IMR-90 (cell line): Measurements from ENCODE around the gene RNU6-1. TPM values are rescaled to one million over a fixed set of nuclear protein-coding genes. Genes with fewer than 3 reads are reported as not detected.

Source experiments
- ATAC-seq: fragments of 200-7000 bp; cut with Tn5 transposase; 2 replicates; pipeline ENCODE4 v1.9.1; 2020; ENCODE audit warnings: low read depth, mild to moderate bottlenecking, moderate library complexity
- BruUV-seq: library from RNA; stranded (reverse); fragments of 400-500 nt; replicated peaks from 2 replicates; lab custom pipeline; 2021; lab: Mats Ljungman, UMichigan
- CTCF ChIA-PET: fragments of 300-600 bp; formaldehyde crosslinking; extraction: SDS; loops from one replicate; lab custom pipeline; 2021; ENCODE audit warnings: antibody characterized with exemption; lab: Yijun Ruan, JAX
- POLR2A ChIA-PET: fragments of 300-600 bp; sonication (Branson Sonifier 250); formaldehyde crosslinking; loops from one replicate; lab custom pipeline; 2022; ENCODE audit warnings: antibody characterized with exemption; ENCODE audit not compliant: unreplicated experiment; lab: Charles Lee
- DNase-seq: peaks from one replicate; pipeline ENCODE4 v3.0.0; 2013
- H2AFZ ChIP-seq: replicated peaks from 2 replicates; pipeline ENCODE3; 2013; ENCODE audit warnings: low read length, mild to moderate bottlenecking; ENCODE audit not compliant: poor library complexity
- H2AK5ac ChIP-seq: 2 replicates; pipeline ENCODE4 v1.6.1; 2013; ENCODE audit warnings: low read depth, low read length, inconsistent platforms
- H2AK9ac ChIP-seq: replicated peaks from 2 replicates; pipeline ENCODE3; 2013; ENCODE audit warnings: mild to moderate bottlenecking, low read depth, low read length, moderate library complexity; ENCODE audit not compliant: poor library complexity
- H2BK120ac ChIP-seq: 2 replicates; pipeline ENCODE4 v1.6.1; 2013; ENCODE audit warnings: low read depth, low read length, inconsistent platforms
- H2BK15ac ChIP-seq: 3 replicates; pipeline ENCODE4 v1.6.1; 2013; ENCODE audit warnings: low read depth, low read length, inconsistent platforms
- H2BK20ac ChIP-seq: 2 replicates; pipeline ENCODE4 v1.6.1; 2013; ENCODE audit warnings: low read depth, mild to moderate bottlenecking, inconsistent platforms, low read length, moderate library complexity
- H2BK5ac ChIP-seq: 2 replicates; pipeline ENCODE4 v1.6.1; 2013; ENCODE audit warnings: mild to moderate bottlenecking, low read depth, low read length, inconsistent platforms; ENCODE audit not compliant: poor library complexity, severe bottlenecking
- H3K14ac ChIP-seq: replicated peaks from 2 replicates; pipeline ENCODE4 v1.6.1; 2013; ENCODE audit warnings: low read depth, low read length, inconsistent platforms
- H3K18ac ChIP-seq: 2 replicates; pipeline ENCODE4 v1.6.1; 2013; ENCODE audit warnings: low read depth, low read length, control low read depth
- H3K23ac ChIP-seq: 2 replicates; pipeline ENCODE4 v1.6.1; 2013; ENCODE audit warnings: low read depth, low read length, inconsistent platforms
- H3K27ac ChIP-seq: 2 replicates; pipeline ENCODE4 v1.5.1; 2013; ENCODE audit warnings: mild to moderate bottlenecking, control low read depth, low read length; ENCODE audit not compliant: insufficient read depth
- H3K27me3 ChIP-seq: 2 replicates; pipeline ENCODE4 v1.6.1; 2013; ENCODE audit warnings: low read length; ENCODE audit not compliant: control insufficient read depth, insufficient read depth
- H3K36me3 ChIP-seq: 2 replicates; pipeline ENCODE4 v1.6.1; 2013; ENCODE audit warnings: low read length, mixed read lengths; ENCODE audit not compliant: control insufficient read depth, insufficient read depth
- H3K4ac ChIP-seq: 2 replicates; pipeline ENCODE4 v1.6.1; 2013; ENCODE audit warnings: low read depth, low read length, inconsistent platforms
- H3K4me1 ChIP-seq: 2 replicates; pipeline ENCODE4 v1.6.1; 2013; ENCODE audit warnings: low read length, mixed read lengths; ENCODE audit not compliant: control insufficient read depth, insufficient read depth
- H3K4me2 ChIP-seq: 2 replicates; pipeline ENCODE4 v1.6.1; 2013; ENCODE audit warnings: low read depth, mild to moderate bottlenecking, control low read depth, low read length, moderate library complexity
- H3K4me3 ChIP-seq: 2 replicates; pipeline ENCODE4 v1.5.1; 2013; ENCODE audit warnings: low read depth, mild to moderate bottlenecking, control low read depth, low read length, moderate library complexity; ENCODE audit not compliant: insufficient read depth
- H3K56ac ChIP-seq: 2 replicates; pipeline ENCODE4 v1.6.1; 2013; ENCODE audit warnings: low read length, inconsistent platforms; ENCODE audit not compliant: insufficient read depth; ENCODE audit errors: extremely low read depth
- H3K79me1 ChIP-seq, 2 experiments: 2 replicates each; pipeline ENCODE4 v1.6.1; 2013; ENCODE audit warnings: low read length in 2 of 2, inconsistent platforms in 1 of 2, low read depth in 1 of 2
- H3K9ac ChIP-seq: 2 replicates; pipeline ENCODE4 v1.6.1; 2013; ENCODE audit warnings: low read depth, low read length, control low read depth
- H3K9me1 ChIP-seq: 2 replicates; pipeline ENCODE4 v1.6.1; 2013; ENCODE audit warnings: low read length, inconsistent platforms; ENCODE audit not compliant: insufficient read depth
- H3K9me3 ChIP-seq: 2 replicates; pipeline ENCODE4 v1.6.1; 2013; ENCODE audit warnings: low read length; ENCODE audit not compliant: control insufficient read depth, insufficient read depth
- H4K20me1 ChIP-seq: 2 replicates; pipeline ENCODE4 v1.6.1; 2013; ENCODE audit warnings: low read length, inconsistent platforms; ENCODE audit not compliant: insufficient read depth
- H4K5ac ChIP-seq: 2 replicates; pipeline ENCODE4 v1.6.1; 2013; ENCODE audit warnings: mild to moderate bottlenecking, low read depth, low read length, control low read depth
- H4K8ac ChIP-seq, 2 experiments: 2 replicates each; pipeline ENCODE4 v1.6.1; 2013; ENCODE audit warnings: low read depth in 2 of 2, low read length in 2 of 2, control low read depth in 1 of 2, inconsistent platforms in 1 of 2
- H4K91ac ChIP-seq: 2 replicates; pipeline ENCODE4 v1.6.1; 2013; ENCODE audit warnings: low read depth, low read length, inconsistent platforms; ENCODE audit not compliant: insufficient read depth
- BHLHE40 ChIP-seq: fragments of 150-350 bp; IDR thresholded peaks from 2 replicates; pipeline ENCODE4 v1.6.1; 2016; ENCODE audit warnings: mild to moderate bottlenecking, low read depth, low read length
- ELK1 ChIP-seq: fragments of 150-350 bp; IDR thresholded peaks from 2 replicates; pipeline ENCODE4 v1.6.1; 2016; ENCODE audit warnings: low read depth, mild to moderate bottlenecking, low read length, moderate library complexity, borderline replicate concordance
- FOS ChIP-seq: fragments of 150-350 bp; IDR thresholded peaks from 2 replicates; pipeline ENCODE4 v1.6.1; 2016; ENCODE audit warnings: low read depth, low read length
- NFE2L2 ChIP-seq: fragments of 150-350 bp; IDR thresholded peaks from 2 replicates; pipeline ENCODE4 v1.6.1; 2016; ENCODE audit warnings: low read depth, mild to moderate bottlenecking, low read length
- POLR2A ChIP-seq: IDR thresholded peaks from 2 replicates; pipeline ENCODE4 v1.6.1; 2012; ENCODE audit warnings: mild to moderate bottlenecking, low read depth, low read length
- RAD21 ChIP-seq: IDR thresholded peaks from 2 replicates; pipeline ENCODE4 v1.6.1; 2012; ENCODE audit warnings: low read length, improper control_type of control experiment
- SMC3 ChIP-seq: fragments of 150-350 bp; IDR thresholded peaks from 2 replicates; pipeline ENCODE4 v1.6.1; 2016; ENCODE audit warnings: low read depth, mild to moderate bottlenecking, antibody characterized with exemption, low read length, moderate library complexity
- USF2 ChIP-seq: fragments of 150-350 bp; IDR thresholded peaks from 2 replicates; pipeline ENCODE4 v1.6.1; 2017; ENCODE audit warnings: mild to moderate bottlenecking, antibody characterized with exemption, low read length, low read depth
- WGBS, 2 experiments: methylation state at CpG; one replicate each; pipeline versions ENCODE4 v1.1.5 to v1.1.7; 2013; ENCODE audit warnings: missing lambda C conversion rate in 2 of 2; ENCODE audit not compliant: insufficient read length in 1 of 2; ENCODE audit errors: extremely low coverage in 2 of 2; 5-methylcytosine and 5-hydroxymethylcytosine counted together
- dilution Hi-C: fragments of 300-500 bp; cut with HindIII; formaldehyde crosslinking; loops from one replicate; pipeline ENCODE4 v1.14.3; 2018; ENCODE audit warnings: low sequenced_read_pairs; ENCODE audit not compliant: unreplicated experiment
- in situ Hi-C: fragments of 300-500 bp; cut with MboI; formaldehyde crosslinking; loops from 3 replicates; pipeline ENCODE4 v1.14.3; 2019; ENCODE audit warnings: low sequenced_read_pairs, inconsistent platforms, mixed read lengths
- intact Hi-C: fragments of 100-400 bp; cut with micrococcal nuclease; formaldehyde crosslinking; loops from 2 replicates; pipeline ENCODE4 v1.10.0; 2022
- polyA plus RNA-seq, 3 experiments: library from polyadenylated mRNA; depleted of rRNA; stranded (reverse); fragments of >200 nt; gene quantifications; 2 replicates each; pipeline ENCODE4 v1.2.3, GENCODE V29; 2012; ENCODE audit warnings: low replicate concordance in 1 of 3
- total RNA-seq: library from RNA; depleted of rRNA; stranded (reverse); fragments of >200 nt; gene quantifications from 2 replicates; pipeline ENCODE4 v1.2.3, GENCODE V29; 2012

Gene RNU6-1
- total and polyA plus RNA-seq, 2 of the 4 experiments (the other 2 are of a cell fraction), result not detected

GRCh38 chr15:67816668-67817067 is 23.2 kb downstream of the RNU6-1 start:
- Histone ChIP-seq H2AK9ac (no peak overlapping the region), H4K5ac (no peak overlapping the region), H3K14ac (no peak overlapping the region), H3K4me1 (no peaks in the 10 kb centered on the region), H3K18ac (no peak overlapping the region), H3K4me2 (no peak overlapping the region), H4K20me1 (peaks cover 8% of the 10 kb centered on the region), H3K9me1 (no peaks in the 10 kb centered on the region), H3K36me3 (no peaks in the 10 kb centered on the region), H3K23ac (no peak overlapping the region), H3K4ac (no peak overlapping the region), H2AK5ac (no peak overlapping the region), H3K9me3 (peaks cover 7% of the 10 kb centered on the region; the same call in 1 of the 2 replicates), H3K56ac (no peak overlapping the region), H3K27me3 (peaks cover 62% of the 10 kb centered on the region), H3K9ac (no peak overlapping the region), H2BK20ac (no peak overlapping the region), H3K4me3 (no peak overlapping the region), H2AFZ (no peak overlapping the region), H4K8ac (no peak overlapping the region), H2BK15ac (no peak overlapping the region), H2BK120ac (no peak overlapping the region), H3K79me1 (no peaks in the 10 kb centered on the region; a peak in 1 of 4 replicates), H3K27ac (no peak overlapping the region), H4K91ac (no peak overlapping the region), H2BK5ac (no peak overlapping the region)
- POLR2A ChIA-PET, result no interaction called here
- in situ Hi-C loops, result no loop called here
- dilution Hi-C loops, result no loop called here
- intact Hi-C loops, result no loop called here
- DNase-seq (no peak), ATAC-seq (no peak)
- no peak for TF ChIP-seq NFE2L2
- TF ChIP-seq SMC3, result no peak
- TF ChIP-seq FOS, result no peak
- no peak for TF ChIP-seq USF2
- TF ChIP-seq BHLHE40, result no peak
- TF ChIP-seq RAD21, result no peak
- TF ChIP-seq POLR2A, result no peak
- no peak for TF ChIP-seq ELK1
- WGBS, 2 experiments, result no CpG with 5 or more reads among the region's 3 CpGs
- BruUV-seq, result no TSS peak
- CTCF ChIA-PET, result no interaction called here
